ENCODE measurements around the gene SIRT4. TPM values are rescaled to one million over a fixed set of nuclear protein-coding genes. Genes with fewer than 3 reads are reported as not detected.

SIRT4 gene
- total and polyA plus RNA-seq, 2 of the 13 experiments (the other 11 are each of a cell fraction or from before 2014, with no cell fraction given): 3.4 to 5.8 TPM

DNA sequence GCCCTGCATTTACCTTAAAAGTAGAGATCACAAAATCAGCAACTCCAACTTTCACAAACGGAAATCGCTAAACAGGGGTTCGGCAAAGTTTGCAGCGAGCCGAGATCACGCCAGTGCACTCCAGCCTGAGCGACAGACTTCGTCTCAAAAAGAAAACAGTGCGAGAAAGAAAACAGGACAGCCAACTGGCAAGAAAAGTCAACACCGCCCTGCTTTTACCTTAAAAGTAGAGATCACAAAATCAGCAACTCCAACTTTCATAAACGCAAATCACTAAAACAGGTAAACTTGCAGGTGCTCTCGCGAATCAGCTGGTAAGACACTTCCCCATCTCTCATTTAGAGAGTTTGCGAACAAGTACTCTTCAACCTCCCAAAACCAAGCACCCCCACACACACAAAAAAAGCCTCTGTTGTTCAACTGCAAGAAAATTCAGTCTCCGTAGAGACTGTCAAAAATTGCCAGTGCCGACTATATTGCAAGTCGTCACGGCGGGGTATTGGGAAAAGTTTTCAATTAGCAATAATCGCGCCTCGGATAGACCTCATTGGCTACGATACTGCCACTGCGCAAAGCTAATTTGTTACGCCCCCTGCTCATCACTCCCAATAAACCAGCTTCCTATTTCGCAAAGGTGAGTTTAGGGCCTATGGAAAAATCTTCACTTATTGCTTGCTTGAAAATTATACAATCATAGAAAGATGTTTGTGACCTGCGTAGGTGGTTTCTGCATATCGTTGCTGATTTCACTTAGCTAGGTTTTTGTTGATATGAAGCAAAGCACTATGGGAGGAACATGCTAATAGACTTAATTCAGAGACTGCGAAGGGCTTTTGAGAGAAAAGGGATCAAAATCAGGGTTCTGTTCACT is 9.2 kb upstream of the SIRT4 start, which contains the start of gene RNU4-1 (continued):
- TF ChIP-seq, protein P1, sequence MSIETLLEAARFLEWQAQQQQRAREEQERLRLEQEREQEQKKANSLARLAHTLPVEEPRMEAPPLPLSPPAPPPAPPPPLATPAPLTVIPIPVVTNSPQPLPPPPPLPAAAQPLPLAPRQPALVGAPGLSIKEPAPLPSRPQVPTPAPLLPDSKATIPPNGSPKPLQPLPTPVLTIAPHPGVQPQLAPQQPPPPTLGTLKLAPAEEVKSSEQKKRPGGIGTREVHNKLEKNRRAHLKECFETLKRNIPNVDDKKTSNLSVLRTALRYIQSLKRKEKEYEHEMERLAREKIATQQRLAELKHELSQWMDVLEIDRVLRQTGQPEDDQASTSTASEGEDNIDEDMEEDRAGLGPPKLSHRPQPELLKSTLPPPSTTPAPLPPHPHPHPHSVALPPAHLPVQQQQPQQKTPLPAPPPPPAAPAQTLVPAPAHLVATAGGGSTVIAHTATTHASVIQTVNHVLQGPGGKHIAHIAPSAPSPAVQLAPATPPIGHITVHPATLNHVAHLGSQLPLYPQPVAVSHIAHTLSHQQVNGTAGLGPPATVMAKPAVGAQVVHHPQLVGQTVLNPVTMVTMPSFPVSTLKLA (IDR thresholded peaks at IDR 0.05): no peak
- TF ChIP-seq, protein P2, sequence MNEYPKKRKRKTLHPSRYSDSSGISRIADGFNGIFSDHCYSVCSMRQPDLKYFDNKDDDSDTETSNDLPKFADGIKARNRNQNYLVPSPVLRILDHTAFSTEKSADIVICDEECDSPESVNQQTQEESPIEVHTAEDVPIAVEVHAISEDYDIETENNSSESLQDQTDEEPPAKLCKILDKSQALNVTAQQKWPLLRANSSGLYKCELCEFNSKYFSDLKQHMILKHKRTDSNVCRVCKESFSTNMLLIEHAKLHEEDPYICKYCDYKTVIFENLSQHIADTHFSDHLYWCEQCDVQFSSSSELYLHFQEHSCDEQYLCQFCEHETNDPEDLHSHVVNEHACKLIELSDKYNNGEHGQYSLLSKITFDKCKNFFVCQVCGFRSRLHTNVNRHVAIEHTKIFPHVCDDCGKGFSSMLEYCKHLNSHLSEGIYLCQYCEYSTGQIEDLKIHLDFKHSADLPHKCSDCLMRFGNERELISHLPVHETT (CRISPR knock-in tag; conservative IDR thresholded peaks at IDR 0.05): peak; percentile 84
- no peak for TF ChIP-seq NFE2 (CRISPR knock-in tag; IDR thresholded peaks at IDR 0.05)
- no peak for TF ChIP-seq ZNF274 (CRISPR knock-in tag; IDR thresholded peaks at IDR 0.05)
- TF ChIP-seq, protein P3, sequence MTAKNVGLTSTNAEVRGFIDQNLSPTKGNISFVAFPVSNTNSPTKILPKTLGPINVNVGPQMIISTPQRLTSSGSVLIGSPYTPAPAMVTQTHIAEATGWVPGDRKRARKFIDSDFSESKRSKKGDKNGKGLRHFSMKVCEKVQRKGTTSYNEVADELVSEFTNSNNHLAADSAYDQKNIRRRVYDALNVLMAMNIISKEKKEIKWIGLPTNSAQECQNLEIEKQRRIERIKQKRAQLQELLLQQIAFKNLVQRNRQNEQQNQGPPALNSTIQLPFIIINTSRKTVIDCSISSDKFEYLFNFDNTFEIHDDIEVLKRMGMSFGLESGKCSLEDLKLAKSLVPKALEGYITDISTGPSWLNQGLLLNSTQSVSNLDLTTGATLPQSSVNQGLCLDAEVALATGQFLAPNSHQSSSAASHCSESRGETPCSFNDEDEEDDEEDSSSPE (CRISPR knock-in tag; IDR thresholded peaks at IDR 0.05): peak; percentile 61; the same call in 1 of the 2 replicates
- TF ChIP-seq ZNF121 (CRISPR knock-in tag; IDR thresholded peaks at IDR 0.05): no peak
- peak; percentile 41; the same call in 1 of the 2 replicates for TF ChIP-seq HDAC1 (CRISPR knock-in tag; IDR thresholded peaks at IDR 0.05)
- TF ChIP-seq ZNF672 (CRISPR knock-in tag; IDR thresholded peaks at IDR 0.05): peak; percentile 63; the same call in 1 of the 2 replicates
- TF ChIP-seq ZNF282 (IDR thresholded peaks at IDR 0.05; ENCODE audit: partially characterized antibody): no peak
- TF ChIP-seq, protein P4, sequence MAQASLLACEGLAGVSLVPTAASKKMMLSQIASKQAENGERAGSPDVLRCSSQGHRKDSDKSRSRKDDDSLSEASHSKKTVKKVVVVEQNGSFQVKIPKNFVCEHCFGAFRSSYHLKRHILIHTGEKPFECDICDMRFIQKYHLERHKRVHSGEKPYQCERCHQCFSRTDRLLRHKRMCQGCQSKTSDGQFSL (CRISPR knock-in tag; IDR thresholded peaks at IDR 0.05): peak; percentile 83
- TF ChIP-seq IRF2 (CRISPR knock-in tag; IDR thresholded peaks at IDR 0.05): peak; percentile 89
- TF ChIP-seq SMYD3 (CRISPR knock-in tag; IDR thresholded peaks at IDR 0.05): peak; percentile 95; the same call in 1 of the 2 replicates
- TF ChIP-seq PRMT3 (CRISPR knock-in tag; IDR thresholded peaks at IDR 0.05; ENCODE audit: borderline replicate concordance, low read depth): 0 out of 2 replicates have a peak, but pooled peaks have one; percentile 65
- no peak for TF ChIP-seq ZNF777 (CRISPR knock-in tag; IDR thresholded peaks at IDR 0.05)
- TF ChIP-seq TEAD2 (CRISPR knock-in tag; IDR thresholded peaks at IDR 0.05): no peak
- TF ChIP-seq TAF1 (CRISPR knock-in tag; IDR thresholded peaks at IDR 0.05): peak; percentile 34; the same call in 1 of the 2 replicates
- TF ChIP-seq ZSCAN12 (CRISPR knock-in tag; IDR thresholded peaks at IDR 0.05): 0 out of 2 replicates have a peak, but pooled peaks have one; percentile 40
- TF ChIP-seq ZSCAN9 (CRISPR knock-in tag; IDR thresholded peaks at IDR 0.05; ENCODE audit: borderline replicate concordance): peak; percentile 84; the same call in 1 of the 2 replicates
- TF ChIP-seq POLR2A (IDR thresholded peaks at IDR 0.05; ENCODE audit: insufficient read depth in 1 of 2, low read depth in 2 of 2, low read length in 2 of 2): peak; percentile 99 to 100
- TF ChIP-seq ZNF878 (CRISPR knock-in tag; IDR thresholded peaks at IDR 0.05): peak; percentile 91
- peak; percentile 68; the same call in 1 of the 2 replicates for TF ChIP-seq NR2F2 (IDR thresholded peaks at IDR 0.05; ENCODE audit: borderline replicate concordance, low read depth)
- TF ChIP-seq KLF11 (CRISPR knock-in tag; IDR thresholded peaks at IDR 0.05): peak; percentile 69; the same call in 1 of the 2 replicates
- TF ChIP-seq PHB2 (IDR thresholded peaks at IDR 0.05; ENCODE audit: partially characterized antibody): no peak
- no peak for TF ChIP-seq ZNF350 (CRISPR knock-in tag; IDR thresholded peaks at IDR 0.05; ENCODE audit: borderline replicate concordance, low read depth)
- TF ChIP-seq, protein P5, sequence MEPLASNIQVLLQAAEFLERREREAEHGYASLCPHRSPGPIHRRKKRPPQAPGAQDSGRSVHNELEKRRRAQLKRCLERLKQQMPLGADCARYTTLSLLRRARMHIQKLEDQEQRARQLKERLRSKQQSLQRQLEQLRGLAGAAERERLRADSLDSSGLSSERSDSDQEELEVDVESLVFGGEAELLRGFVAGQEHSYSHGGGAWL (CRISPR knock-in tag; IDR thresholded peaks at IDR 0.05): no peak
- TF ChIP-seq FOXO1 (CRISPR knock-in tag; IDR thresholded peaks at IDR 0.05): no peak
- TF ChIP-seq CEBPG (CRISPR knock-in tag; IDR thresholded peaks at IDR 0.05): peak; percentile 77
- TF ChIP-seq ZFP41 (CRISPR knock-in tag; IDR thresholded peaks at IDR 0.05; ENCODE audit: borderline replicate concordance): no peak

All from HepG2 (cell line).